NCI-H345 treated with DMSO at 0.1 percent for 48 hours (cell line): ENCODE measurements around the gene IRF7.

ENCODE experiments used
- DNase-seq: peaks from one replicate; lab custom pipeline; 2025; ENCODE audit not compliant: unreplicated experiment; lab: John Stamatoyannopoulos, UW

IRF7 gene

GRCh38 chr11:608791-609251 lies 6.9 kb downstream of the IRF7 start:
- DNase-seq: no peak

DNA sequence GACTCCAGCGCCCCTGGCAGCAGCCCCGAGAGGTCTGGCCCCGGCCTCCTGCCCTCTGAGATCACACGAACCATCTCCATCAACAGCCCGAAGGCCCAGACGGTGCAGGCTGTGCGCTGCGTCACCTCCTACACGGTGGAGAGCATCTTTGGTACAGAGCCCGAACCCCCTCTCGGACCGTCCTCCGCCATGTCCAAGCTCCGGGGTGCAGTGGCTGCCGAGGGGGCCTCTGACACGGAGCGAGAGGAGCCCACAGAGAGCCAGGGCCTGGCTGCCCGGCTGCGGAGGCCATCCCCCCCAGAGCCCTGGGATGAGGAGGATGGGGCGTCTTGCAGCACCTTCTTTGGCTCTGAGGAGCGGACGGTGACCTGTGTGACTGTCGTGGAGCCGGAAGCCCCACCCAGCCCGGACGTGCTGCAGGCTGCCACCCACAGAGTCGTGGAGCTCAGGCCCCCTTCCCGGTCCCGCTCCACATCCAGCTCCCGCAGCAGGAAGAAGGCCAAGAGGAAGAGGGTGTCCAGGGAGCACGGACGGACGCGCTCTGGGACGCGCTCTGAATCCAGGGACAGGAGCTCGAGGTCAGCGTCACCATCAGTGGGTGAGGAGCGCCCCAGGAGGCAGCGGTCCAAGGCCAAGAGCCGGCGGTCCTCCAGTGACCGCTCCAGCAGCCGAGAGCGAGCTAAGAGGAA lies 7.6 kb downstream of the IRF7 start:
- DNase-seq: no peak

DNA sequence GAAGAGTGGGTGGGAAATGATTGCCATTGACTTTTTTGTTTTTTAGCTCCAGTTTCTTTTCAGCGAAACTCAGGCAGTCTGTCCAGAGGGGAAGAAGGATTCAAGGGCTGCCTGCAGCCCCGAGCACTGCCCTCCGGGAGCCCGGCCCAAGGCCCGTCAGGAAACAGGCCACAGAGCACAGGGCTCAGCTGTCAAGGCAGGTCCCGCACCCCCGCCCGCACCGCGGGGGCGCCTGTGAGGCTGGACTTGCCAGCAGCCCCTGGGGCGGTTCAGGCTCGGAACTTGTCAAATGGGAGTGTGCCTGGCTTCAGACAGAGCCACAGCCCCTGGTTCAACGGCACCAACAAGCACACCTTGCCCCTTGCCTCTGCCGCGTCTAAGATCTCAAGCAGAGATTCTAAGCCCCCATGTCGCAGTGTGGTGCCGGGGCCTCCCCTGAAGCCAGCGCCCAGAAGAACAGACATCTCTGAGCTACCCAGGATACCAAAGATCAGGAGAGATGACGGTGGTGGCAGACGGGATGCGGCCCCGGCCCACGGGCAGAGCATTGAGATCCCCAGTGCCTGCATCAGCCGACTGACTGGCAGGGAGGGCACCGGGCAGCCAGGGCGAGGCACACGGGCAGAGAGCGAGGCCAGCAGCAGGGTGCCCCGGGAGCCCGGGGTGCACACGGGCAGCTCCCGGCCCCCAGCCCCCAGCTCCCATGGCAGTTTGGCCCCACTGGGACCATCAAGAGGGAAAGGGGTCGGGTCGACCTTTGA lies 8.6 kb downstream of the IRF7 start:
- no peak for DNase-seq

DNA sequence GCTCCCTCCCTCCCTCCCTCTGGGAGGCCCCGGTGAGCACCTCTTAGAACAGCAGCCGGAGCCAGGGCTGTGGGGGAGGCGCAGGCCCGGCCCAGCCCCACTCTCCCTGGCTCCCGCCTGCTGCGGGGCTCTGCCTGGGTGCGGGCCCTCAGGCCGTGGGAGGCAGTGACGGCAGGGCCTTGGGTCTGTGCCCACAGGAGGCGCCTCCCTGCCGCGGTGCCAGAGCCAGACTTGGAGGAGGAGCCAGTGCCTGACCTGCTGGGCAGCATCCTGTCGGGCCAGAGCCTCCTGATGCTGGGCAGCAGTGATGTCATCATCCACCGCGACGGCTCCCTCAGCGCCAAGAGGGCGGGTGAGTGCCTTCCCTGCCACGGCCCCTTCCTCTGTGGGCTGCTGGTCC lies 9.5 kb downstream of the IRF7 start:
- no peak for DNase-seq

- no peak for DNase-seq
Observed at GRCh38 chr11:605286-606129, 10.2 kb downstream of the IRF7 start.

GRCh38 chr11:603154-603553 lies 12.6 kb downstream of the IRF7 start:
- DNase-seq: no peak

DNA sequence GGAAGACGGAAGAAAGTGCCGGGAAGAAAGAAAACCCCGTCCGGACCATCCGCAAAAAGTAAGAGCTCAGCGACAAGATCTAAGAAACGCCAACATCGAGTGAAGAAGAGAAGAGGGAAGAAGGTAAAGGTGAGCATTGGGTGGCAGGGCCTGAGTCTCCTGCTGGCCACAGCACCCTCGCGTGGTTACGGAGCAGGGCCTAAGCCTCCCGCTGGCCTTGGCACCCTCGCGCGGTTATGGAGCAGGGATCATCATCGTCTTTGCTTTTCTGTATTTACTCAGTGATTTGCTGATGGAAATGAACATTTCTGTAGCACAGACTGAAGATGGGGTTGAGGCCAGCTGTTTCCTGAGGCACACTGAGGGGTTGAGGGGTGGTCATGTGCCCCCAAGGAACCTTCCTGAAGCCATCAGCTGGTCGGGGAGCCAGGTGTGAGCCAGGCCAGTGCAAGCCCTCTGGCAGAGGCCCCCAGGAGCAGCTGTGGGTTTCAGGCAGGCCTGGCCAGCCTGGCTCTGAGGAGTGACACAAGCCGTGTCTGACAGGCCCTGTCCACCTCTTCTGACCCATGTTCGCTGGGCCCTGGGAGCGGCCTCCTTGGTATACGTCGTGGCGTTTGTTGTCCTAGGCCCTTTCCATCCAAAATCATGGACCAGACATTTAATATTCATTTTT lies 14.0 kb downstream of the IRF7 start:
- DNase-seq: no peak

- no peak for DNase-seq
Observed at GRCh38 chr11:598005-598680, 17.6 kb downstream of the IRF7 start.

DNA sequence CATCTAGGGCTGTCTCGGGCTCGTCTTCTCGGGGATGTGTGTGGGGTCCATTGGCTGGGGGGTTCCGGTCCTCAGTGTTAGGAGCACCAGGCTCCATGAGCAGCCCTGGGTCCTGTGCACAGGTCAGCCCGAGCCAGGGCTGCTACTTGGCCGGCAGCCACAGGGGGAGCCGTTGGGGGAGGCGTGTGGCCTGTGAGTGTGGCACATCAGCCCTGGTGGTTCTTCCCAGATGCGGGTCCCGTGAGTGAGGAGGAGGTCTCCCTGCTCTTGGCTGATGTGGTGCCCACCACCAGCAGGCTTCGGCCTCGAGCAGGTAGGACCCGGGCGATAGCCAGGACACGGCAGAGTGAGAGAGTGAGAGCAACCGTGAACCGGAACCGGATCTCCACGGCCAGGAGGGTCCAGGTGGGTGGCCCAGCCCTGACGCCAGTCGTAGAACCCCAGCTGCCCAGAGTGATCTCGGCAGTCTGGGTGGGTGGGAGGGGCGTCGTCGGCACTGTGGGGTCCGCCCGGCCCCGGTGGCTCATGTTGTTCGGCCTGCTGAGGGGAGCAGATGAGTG lies 18.5 kb downstream of the IRF7 start:
- DNase-seq: no peak

GRCh38 chr11:596374-596773 lies 19.4 kb downstream of the IRF7 start:
- DNase-seq: no peak

GRCh38 chr11:595400-595799 lies 20.4 kb downstream of the IRF7 start:
- DNase-seq: no peak

DNA sequence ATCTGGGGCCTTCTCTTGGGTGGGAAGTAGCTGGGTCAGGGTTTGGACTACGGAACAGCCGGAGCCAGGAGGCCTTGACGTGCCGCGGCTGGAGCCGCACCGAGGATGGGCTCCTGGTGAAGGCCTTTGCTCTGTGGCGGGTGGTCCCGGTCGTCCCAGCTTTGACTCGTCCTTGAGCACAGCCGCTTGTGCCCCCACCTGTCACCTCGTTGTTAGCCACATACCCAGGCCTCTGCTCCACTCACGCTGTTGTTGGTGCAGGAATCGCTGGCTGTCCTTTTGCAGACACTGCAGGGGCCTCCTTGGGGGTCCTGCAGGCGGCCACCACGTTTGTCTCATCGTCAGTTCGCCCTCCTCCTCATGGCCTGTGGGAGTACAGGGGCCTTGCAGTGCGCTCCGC lies 22.4 kb downstream of the IRF7 start:
- no peak for DNase-seq

GRCh38 chr11:592918-593317 lies 22.8 kb downstream of the IRF7 start:
- DNase-seq: no peak

- no peak for DNase-seq
Observed at GRCh38 chr11:592501-592900, 23.2 kb downstream of the IRF7 start.

- DNase-seq: no peak
Observed at GRCh38 chr11:590997-591396, 24.8 kb downstream of the IRF7 start.

DNA sequence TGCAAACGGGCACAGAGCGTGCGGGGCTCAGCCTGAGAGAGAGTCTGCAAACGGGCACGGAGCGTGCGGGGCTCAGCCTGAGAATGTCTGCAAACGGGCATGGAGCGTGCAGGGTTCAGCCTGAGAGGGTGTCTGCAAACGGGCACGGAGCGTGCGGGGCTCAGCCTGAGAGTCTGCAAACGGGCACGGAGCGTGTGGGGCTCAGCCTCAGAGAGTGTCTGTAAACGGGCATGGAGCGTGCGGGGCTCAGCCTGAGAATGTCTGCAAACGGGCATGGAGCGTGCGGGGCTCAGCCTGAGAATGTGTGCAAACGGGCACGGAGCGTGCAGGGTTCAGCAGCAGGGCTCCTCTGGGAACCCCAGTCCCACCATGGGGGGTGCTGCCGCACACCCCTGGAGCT lies 26.0 kb downstream of the IRF7 start:
- no peak for DNase-seq

DNA sequence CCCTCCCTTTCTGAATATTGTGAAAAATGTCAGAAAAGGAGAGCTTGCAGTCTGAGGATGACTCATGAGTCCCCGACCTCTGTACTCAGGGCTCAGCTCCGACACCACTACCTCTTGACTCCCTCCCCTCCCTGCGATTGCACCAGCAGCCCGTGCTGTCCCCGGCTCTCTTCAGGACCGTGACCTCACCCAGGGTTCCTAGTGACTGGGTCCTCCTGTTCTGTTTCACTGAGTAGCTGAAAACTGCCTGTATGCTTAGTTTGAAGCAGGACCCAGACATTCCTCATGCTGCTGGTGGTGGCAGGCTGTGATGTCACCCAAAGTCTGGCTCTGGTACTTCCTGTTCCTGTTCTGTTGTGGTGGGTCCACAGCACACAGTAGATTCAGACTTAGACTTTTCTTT lies 27.8 kb downstream of the IRF7 start:
- DNase-seq: no peak

DNA sequence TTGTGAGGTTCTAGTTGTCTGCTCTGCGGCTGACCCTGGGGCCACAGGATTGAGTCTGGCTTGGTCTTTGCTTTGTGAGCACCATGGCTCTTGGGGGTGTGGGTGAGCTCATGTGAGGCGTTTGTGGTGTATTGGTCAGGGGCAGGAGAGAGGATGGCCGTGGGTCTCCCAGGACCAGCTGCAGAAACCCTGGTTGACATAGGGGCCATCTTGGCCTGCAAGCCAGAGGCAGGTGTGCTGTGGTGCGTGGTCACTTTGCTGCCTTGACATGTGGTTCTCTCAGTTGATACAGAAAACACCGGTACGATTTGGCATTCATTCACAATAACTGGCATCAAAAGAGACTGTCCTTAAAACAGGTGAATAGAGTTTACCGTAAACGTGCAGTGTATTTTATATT lies 28.2 kb downstream of the IRF7 start:
- no peak for DNase-seq

DNA sequence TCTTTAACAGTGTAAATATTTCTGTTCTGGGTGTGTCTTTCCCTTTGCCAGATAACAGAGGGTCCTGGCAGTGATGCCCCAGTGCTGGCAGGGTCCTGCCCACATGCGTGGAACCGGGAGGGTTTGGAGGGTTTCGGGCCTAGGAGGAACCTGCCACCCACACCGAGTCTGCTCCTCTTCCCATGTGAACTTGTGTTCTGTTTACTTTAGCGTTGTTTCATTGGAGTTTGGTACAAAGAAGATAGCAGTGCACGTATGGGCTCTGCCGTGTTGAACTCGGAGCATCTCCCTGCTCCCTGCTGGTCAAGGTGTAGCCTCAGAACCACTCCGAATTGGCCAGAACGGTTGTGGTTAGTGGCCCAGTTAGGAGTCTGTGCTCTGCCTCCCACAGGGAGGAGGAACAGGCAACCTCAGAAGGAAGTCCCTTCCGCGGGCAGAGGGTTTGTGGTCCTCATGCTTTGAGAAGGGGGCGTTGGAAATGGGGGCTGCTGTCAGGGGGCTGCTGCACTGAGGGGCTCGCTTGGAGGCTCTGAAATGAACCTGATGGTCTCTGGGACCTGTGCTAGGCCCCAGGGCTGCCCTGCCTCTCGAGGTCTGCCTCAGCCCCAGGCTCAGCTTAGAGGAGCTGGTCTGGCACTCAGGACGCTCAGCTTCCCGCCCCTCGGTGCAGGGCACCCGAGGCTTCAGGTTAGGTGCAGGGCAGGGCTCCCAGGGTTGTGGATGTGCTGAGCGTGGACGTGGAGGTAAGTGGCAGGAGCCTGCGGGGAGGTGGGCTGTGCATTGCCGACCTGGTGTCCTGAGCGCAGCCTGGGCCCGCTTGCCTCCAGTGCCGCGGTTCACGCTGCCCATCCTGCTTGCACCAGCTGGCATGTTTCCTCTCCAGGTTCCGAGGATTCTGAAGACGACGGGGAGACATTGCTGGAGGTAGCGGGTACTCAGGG lies 29.1 kb downstream of the IRF7 start:
- DNase-seq: no peak
